GM18873 (cell line): ENCODE data around the gene SRD5A1.

Experiments
- ATAC-seq: cut with Tn5 transposase; IDR thresholded peaks from one replicate; pipeline ENCODE4 v1.9.1; 2021; ENCODE audit warnings: mild to moderate bottlenecking, moderate library complexity, moderate number of reproducible peaks; ENCODE audit not compliant: unreplicated experiment, low FRiP score

The SRD5A1 gene

DNA sequence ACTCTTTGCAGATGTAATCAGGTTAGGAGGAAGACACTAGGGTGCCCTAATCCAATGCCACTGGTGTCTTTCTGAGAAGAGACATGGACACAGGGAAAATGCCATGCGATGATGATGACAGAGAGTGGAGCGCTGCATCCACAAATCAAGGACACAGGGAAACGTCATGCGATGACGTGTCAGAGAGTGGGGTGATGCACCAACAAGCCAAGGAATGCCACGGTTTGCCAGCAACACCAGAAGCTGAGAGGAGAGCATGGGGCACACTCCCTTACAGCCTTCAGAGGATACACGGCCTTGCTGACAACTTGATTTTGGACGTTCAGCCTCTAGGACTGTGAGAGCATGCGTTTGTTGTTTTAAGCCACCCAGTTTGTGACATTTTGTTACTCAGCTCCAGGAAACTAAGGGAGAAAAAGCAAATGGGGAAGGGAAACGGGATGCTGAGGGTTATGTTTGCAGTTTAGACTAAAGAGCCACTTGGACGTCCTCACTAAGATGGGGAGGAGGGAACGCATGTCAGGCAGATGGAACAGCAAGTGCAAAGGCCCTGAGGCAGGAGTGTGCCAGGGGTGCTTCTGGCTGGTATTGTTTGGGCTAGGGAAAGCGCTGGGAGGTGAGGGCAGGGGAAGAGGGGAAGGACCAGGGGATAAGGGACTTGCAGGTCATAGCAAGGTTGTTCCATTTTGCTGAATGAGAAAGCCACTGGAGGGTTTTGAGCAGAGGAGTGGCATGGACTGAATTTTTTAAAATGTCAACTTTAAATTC, 77.5 kb downstream of the SRD5A1 start:
- ATAC-seq: no peak

DNA sequence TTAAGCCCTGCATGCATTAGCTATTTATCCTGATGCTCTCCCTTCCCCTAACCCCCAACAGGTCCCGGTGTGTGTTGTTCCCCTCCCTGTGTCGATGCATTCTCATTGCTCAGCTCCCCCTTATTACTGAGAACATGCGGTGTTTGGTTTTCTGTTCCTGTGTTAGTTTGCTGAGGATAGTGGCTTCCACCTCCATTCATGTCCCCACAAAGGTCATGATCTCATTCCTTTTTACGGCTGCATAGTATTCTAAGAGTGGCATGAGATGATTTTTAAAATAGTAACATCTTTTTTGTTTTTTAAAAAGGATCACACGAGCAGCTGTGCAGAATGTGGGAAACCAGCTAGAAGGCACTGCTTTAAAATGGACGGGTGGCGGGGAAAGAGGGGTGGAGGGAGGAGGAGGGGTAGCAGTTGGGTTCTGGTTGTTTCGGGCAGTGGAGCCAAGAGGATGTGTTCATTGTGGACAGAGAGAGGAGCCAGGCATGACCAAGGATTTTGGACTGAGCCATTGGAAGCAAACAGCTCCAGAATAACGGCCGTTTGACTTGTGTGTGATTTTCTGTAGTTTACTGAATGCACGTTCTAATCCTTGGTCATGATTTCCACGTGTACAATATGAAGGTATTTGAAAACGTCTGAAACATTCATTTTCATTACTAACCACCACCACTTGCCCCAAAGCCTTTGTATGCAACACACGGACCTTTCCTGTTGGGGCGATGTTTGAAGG, 78.3 kb downstream of the SRD5A1 start:
- ATAC-seq: no peak

DNA sequence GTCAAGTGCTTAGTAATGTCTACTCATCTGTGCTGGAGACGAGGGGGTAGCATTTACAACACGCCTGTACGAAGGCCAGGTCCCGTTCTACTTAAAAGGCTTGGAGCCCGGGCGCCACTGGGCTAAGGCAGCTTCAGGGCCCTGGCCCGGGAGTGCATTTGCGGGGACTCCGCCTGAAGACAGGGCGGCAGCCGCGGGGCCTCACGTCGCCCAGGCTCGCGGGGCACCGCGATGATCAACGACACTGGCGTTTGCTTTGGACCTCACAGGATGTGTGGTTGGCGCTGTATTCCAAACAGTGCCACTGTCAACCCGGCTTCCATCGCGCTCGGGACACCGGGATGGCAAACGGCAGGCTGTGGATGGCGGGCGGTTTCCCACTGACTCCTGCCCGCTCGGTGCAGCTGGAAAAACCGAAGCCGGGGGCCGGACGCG, 78.9 kb downstream of the SRD5A1 start:
- ATAC-seq: peak; percentile 18

DNA sequence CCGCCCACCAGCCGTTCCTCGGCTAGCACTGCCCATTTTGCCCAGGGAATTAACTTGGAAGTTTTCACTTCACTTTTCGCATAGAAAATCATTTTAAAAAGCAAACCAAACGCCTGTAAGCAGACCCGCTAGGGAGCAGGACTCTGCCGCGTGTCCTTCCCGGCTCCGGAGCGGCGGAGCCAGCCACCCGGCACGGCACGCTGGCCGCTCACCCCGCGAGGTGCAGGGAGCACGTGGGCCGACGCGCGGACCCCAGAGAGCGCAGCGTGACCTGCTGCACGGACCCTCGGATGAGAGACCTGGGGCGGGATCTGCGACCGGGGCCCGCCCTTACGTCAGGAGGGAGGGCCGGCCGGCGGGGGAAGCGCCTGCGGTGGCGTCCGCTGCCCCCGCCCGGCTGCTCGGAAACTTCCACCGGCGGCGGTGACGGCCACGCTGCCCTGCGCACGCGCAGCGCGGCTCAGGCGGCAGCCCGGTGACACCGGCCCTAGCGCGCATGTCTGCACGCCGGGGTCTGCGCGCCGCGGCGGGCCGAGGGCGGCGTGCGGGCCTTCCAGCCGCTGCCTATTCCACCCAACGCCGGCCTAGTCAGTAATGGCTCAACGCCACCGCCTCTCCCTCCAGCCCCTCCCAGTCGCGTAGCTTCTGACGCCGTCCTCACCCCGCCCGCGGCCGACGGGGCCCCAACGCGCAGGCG, 79.5 kb downstream of the SRD5A1 start:
- ATAC-seq: peak; percentile 47

DNA sequence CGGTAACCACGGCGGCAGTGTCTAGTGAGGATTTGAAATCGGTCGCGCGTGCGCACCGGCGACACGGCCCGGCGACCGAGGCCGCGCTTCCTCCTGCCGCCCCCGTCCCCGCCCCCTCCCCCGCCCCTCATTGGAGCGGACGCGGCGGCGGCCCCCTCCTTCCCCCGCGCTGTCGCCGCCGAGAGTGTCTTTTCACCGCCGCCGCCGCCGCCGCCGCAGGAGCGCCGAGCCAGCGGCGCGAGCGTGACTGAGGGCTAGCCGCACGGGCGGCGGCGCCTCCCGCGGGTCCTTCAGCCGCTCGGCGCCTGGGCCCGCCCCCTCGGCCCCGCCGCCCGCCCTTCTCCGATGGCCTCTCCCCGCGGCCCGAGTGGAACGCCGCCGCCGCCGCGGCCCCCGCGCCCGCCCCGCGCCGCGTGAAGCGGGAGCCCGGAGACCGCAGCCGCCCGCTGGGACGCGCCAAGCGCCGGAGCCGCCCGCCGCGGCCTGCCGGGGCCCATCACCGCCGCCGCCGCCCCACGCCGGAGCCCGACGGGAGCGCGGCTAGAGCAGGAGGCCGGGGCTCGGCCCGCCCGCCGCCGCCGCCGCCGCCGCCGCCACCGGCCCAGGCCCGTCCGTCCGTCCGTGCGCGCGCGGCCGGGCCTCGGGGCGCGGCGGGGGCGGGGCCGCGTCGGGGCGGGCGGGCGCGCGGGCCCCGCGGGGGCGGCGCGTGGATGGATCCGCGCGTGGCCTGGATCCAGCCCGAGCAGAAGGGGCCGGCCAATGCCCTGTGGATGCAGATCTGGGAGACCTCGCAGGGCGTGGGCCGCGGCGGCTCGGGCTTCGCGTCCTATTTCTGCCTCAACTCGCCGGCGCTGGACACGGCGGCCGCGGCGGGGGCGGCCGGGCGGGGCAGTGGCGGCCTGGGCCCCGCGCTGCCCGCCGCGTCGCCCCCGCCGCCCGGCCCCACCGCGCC, 80.3 kb downstream of the SRD5A1 start, which contains the start of gene TENT4A:
TENT4A (plus strand) TSS at position 159 of the 952 bp plus-strand sequence; CDS start at position 711, 552 bp downstream.
- peak; percentile 34 for ATAC-seq

DNA sequence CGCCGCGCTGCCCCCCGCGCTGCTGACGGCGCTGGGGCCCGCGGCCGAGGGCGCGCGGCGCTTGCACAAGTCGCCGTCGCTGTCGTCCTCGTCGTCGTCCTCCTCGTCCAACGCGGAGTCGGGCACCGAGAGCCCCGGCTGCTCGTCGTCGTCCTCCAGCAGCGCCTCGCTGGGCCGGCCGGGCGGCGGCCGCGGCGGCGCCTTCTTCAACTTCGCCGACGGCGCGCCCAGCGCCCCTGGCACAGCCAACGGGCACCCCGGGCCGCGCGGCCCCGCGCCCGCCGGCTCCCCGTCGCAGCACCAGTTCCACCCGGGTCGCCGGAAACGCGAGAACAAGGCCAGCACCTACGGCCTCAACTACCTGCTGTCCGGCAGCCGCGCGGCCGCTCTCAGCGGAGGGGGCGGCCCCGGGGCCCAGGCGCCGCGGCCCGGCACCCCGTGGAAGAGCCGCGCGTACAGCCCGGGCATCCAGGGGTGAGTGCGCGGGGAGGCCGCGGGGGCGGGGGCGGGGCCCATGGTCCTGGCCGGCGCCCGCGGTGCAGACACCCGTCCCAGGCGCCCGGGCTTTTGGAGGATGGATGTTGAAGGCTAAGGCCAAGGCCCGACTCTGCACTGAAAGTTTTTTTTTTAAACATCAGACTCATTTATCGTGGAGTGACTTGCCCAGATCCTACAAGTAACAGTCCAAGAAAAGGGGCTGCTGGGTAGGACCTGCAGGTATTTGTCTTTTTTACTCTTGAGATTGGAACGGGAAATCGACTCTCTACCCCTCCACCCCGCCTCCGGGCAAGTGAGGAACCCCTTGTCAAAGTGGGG, 81.2 kb downstream of the SRD5A1 start:
- no peak for ATAC-seq

DNA sequence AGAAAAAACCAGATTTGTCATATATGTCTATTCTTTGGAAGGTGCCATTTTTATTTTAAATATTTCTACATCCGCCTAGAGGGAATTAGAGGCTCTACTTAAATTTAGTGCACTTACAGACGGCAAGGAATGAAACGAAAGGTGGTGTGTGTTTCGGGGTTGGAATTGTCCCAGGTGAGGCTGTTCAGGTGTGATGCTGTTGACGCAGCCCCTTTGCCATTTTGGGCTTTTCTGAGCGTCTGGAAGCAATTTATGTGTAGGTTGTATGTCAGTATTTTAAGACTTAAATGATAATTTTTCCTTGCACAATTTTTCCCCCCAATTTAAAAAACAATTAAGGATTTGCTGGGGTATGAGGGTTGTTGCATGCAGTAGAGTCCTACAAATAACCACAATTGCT, 82.0 kb downstream of the SRD5A1 start:
- ATAC-seq: no peak

DNA sequence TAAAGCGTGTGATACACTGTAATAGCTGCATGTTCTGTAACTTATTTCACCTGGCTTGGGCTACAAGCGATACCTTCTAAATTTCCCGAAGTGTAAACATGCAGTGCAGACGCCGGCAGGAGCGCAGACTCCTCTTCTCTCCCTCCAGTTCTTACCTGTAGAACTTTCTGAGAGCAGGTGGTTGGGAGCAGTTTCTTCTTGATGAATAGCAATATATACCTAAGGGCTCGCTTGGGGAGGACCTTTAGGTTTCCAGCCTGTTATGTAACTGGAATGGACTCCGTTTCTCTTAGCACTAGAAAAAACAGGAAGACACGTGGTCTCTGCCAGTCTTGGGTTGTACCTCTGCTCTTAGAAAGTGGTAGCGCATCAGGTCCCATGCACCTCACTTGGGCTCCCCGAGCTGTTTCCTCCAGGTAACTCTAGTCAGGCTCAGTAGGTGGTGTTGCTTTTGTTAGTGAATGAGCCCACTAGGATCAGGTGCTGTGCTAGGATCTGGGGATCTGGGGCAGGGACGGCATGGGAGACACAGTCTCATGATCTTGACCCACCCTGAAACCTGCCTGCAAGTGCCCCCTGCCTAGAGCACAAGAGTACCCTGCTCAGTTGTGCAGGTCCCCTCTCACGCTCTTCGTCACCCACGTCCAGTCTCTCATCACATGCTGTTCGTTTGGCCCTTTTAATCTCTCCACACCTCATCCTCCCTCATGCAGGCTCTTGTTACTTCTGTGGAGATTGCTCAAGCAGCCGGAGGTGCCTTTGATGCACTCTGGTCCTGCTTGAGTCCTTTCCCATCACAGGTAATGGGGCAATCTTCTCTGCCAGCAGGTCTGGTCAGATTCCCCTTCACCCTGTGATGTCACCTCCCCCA, 82.8 kb downstream of the SRD5A1 start:
- no peak for ATAC-seq

DNA sequence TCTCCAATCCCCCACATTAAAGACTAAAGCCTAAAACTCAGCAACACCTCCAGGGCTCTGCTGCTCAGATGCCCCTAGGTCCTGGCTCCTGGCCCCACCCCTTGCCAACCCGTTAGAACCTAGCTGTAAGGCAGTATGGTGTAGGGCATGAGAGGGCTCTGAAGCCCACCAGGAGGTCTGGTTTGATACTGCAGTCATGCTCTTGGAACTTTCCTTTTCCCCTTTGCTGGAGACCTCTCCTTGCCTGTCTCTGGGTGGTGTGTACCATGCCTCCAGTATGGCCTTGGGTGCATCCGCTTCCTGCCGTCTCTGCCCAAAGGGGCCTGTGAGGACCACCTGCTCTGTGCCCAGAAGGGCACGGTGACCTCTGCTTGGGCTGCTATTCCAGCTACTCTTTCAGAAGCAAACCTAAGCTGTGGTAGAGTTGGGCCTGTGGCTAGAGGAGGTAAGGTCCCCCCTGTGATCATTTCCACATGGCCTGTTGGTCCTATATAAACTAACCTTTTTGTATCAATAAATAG, 83.4 kb downstream of the SRD5A1 start:
- no peak for ATAC-seq

DNA sequence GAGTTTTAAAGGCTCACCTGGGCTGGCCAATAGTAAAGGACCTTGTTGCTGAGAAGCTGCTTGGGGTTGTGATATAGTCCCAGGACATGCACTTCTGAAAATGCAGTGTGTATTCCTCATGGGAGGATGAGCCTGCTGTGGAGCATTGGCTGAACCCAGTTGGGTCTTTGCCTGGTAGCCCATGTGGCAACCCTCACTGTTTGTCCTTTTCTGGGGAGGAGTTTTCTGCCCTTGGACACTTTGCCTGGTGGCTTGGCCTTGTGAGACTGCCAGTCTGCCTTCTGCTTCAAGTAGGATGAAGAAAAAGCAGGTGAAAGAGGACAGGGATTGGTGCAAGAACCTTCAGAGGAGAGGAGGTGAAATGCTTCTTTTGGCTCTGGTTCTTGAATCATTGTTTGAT, 84.0 kb downstream of the SRD5A1 start:
- no peak for ATAC-seq

DNA sequence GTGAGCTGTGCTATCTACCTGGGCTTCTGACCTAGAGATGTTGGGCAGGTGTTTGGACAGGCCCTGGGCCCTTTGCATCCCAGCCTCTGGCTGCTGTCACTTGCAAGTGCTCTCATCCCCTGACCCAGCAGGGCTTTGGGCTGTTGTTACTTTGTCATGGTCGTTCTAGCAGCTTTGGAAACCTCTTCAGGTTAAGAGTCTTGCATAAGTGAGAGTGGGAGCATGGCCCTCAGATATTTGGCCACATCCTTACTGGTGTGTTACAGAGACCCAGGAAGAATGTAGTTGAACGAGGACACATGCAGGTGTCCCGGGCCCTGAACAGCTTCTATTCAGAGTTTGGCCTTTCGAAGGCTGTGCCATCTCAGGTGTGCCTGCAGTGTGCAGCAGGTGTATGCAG, 84.4 kb downstream of the SRD5A1 start:
- no peak for ATAC-seq

DNA sequence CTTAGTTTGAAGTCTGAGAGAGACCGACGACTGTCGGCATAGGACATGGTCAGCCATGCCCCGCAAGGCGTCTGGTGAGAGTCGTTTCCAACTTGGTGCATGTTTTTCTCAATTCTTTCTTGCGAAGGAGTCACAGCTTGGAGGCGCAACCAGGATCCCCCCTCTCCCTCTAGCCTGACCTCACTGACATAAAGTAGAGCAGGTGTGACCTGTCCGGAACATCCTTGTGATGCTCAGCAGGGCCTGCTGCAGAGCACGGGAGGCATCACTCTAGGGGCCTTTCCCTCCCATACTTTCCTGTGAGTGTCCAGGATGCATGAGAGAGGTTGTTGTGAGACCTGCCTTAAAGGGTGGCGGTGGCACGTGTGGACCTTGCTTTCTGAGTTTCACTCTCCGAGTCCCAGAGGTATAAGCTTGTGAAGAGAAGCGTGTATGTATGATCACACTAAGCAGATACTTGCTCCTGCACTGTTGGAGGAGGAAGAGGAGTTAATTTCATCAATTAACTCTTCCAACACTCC, 85.0 kb downstream of the SRD5A1 start:
- ATAC-seq: no peak

DNA sequence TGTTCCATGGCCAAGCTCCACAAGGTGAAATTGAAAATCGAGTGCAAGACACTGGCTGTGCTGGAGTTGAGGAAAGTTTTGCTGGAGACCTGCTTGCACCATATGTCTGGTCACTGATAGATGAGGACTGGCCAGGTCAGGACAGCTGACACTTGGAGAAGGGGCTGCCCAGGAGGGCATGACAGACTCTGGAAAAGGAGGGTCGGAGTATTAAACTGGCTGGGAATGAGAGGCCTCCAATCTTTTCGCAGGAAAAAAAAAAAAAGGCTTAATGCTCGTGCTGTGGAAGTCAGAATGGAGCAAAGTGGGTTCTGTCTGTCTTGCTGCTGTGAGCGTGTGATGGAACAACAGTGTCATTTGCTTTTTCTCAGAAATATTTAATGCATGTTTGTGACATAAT, 85.5 kb downstream of the SRD5A1 start:
- ATAC-seq: no peak

DNA sequence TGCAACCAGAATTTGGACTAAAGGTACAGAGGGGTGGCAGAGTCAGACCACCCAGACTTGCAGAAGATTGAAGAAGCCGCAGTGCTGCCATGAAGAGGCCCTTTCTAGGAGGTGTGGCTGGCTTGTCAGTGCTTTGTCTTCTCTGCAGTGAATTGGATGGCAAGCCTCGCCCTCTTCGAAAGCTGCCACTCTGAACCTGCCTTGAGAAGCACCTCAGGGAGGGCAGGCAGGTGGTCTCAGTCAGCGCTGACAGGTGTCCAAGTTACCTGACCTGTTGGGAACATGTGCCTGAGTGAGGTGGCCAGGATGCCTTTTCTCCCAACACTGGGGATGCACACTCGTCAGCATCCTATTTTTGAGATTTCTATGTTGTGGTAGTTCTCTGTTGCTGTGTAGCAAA, 86.2 kb downstream of the SRD5A1 start:
- ATAC-seq: no peak

DNA sequence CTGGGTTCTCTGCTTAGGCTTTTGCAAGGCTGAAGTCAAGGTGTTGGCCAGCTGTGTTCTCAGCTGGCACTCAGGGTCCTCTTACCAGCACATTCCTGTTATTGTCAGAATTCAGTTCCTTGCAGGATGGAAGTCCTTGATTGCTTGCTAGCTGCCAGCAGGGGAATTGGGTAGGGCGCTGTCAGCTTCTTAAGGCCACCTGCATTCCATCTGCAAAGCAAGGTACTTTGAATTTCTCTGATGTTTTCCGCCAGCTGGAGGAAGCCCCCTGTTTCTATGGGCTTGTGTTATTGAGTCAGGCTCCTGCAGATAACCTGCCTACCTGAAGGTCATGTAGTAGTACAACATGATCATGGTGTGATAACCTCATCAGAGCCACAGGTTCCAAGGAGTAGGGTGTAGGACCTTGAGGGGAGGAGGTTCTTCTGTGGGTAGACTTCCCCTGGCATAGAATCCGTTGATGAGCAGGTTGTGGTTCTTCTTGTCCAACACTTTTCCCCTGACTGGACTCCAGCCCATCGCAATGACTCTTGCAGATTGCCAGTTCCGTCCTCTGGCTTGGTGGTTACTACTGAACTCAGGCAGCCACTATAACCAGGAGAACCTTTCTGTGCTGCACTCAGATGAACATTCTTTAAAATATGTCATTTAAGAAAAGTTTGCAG, 86.8 kb downstream of the SRD5A1 start:
- no peak for ATAC-seq

DNA sequence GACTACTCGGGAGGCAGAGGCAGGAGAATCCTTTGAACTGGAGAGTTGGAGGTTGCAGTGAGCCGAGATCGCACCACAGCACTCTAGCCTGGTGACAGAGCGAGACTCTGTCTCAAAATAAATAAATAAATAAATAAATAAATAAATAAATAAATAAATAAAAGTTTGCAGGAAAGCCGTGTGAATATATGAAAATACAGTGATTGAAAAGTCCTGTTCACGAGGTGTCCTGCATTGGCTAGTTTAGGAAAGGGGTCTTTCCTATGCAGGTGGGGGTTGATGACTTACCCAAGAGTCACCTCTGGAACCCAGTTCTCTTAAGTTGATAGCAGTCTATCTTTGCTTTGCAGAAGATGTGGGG, 87.3 kb downstream of the SRD5A1 start:
- no peak for ATAC-seq

DNA sequence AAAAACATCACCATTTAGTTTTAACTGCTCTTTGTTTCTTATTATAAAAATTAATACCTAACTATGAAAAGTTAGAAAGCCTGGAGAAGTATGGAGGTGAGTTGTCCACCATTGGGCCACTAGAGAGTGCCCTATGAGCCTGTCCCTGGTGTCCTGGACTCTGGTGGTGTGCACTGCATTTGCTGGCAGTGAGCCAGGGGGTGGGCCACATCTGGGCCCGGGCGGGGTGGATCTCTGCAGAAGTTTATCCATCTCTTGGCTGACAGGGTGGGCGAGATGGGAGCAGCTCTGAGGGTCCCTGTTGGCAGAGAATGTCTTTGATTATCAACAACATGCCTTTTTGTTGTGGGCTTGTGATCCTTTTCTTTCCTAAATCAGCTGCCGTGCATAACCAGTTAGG, 88.2 kb downstream of the SRD5A1 start:
- ATAC-seq: no peak
